Islet of Langerhans (tissue), 1 donor: ENCODE measurements around the gene PPARG.
"Not testable (repeated sequence)": the region's sequence is repeated elsewhere in the genome, so short reads cannot be mapped to it uniquely, and the experiment has no call there.

Experiments used
- FAIRE-seq: peaks from one replicate; lab custom pipeline; 2011; peaks lifted over from hg19 to GRCh38; lab: Jason Lieb, UNC

Gene PPARG

DNA sequence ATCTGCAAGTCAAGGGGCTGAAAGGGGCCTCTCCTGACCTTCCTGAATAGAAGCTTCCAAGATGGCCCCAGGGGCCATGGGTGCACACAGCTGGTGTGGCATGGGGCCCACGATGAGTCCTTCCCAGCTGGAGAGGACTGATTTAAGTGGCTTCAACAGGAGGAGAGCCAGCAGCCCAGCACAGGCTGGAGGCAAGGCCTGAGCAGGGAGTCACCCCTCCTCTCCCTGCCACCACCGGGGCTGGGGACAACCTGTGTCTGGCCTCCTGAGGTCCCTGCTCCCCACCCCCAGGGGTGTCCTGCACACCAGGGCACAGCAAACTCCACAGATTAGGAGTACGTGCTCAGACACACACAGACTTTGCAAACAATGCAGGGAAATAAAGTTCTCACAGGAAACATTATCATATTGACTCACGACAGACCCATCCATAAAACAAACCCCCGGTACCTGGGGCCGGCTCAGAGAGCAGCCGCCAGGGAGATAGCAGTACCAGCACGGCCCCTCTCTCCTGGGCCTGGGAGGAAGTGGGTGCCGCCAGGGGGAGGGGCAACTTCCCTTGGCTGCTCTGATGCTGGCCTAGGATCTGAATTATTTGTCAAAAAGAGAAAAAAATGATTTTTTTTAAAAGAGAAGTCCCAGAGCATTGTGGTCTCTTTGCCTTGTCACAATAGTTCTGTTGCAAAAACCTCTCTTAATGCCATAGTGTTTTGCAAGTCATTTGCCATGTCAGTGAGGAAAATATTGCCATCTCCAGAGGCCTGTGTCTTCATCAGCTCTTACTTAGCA lies 173.5 kb downstream of the PPARG start:
- FAIRE-seq = no peak

DNA sequence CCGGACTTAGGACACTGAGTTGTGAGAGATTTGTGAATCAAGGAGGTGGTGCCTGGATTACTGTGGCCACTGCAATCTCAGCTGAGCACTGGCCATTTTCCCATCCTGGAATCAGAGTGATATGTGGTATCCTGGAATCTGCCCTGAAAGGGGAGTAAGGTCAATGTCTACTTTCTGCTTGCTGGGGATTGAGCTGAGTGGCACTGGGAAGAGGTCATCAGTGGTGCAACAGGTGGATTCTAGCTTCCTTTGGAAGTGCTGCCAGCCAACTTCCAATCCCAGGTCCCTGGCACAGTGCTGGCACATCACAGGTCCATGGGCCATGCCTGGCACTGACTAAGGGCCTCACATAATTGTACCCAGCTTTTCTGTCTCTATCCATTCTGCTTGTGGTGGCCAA lies 174.8 kb downstream of the PPARG start:
- no peak for FAIRE-seq

DNA sequence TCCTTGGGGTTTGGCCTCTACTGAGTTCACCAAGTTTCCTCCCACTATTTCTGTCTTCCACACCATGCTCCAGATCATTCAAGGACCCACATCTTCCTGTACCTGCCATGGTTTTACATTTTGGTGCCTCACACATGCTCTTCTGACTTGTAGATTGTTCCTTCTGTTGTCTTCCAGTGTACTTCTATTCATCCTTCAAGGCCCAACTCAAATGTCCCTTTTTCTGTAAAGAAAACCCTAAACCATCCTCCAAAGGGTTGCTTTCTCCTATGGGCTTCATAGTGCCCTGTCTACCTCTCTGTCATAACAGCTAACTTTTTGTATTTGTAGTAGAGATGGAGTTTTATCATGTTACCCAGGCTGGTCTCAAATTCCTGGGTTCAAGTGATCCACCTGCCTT lies 175.3 kb downstream of the PPARG start:
- no peak for FAIRE-seq

DNA sequence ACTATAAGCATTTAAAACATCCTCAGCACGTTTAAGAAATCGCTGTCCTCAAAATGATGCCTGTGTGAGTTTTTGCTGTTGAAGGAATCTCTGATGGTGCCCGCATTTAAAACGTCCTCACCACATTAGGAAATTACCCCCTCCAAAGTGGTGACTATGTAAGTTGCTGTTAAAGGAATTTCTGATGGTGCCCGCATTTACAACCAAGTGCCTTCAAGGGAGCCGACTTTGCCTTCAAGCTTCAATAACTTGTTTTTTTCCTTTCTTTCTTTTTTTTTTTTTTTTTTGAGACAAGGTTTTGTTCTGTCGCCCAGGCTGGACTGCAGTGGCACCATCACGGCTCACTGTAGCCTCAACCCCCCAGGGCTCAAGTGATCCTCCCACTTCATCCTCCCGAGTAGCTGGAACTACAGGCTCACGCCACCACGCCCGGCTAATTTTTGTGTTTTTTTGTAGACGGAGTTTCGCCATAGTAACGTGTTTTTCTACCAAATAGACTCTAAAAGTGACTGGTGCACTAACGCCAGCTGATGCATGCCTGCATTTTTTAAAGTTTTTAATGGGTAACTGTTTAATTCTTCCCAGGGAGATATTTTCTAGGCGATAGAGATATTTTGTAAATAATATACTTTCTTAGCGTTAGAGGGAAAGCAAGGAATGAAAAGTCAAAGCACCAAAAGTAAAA lies 176.4 kb downstream of the PPARG start:
- no peak for FAIRE-seq

DNA sequence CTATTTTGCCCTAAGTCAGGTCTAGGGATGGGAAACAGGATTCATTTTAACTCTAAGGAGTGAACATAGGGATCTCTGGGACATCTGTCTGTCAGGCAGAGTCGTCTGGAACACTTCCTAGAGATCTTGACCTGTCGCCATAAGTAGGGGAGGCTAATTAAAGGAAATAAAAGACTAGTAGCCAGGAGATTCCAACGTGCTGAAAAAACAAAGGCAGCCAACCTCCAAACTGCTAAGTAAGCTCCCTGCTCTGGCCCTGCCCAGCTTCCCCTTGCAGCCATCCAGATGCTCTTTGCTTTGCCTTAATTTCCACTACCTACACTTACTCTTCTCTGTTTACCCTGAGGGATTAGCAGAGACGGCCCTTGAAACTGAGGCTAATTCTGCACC lies 177.0 kb downstream of the PPARG start:
- FAIRE-seq = no peak

DNA sequence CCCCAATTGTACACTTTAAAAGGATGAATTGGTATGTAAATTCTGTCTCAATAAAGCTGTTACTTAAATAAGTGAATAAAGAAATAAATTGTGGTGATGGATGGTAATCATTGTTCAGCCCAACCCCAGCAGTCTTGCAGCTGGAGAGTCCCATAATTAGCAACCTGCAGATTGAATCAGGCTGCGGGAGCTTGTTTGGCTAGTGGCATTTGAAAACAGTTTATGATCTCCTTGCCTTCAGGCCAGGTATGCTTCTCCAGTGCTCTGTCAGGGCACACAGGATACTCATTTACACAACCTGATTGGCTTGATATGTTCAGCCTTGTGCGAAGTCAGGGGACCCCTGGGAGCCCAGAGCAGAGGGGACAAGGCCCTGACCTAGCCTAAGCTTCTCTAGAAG lies 178.9 kb downstream of the PPARG start:
- no peak for FAIRE-seq

DNA sequence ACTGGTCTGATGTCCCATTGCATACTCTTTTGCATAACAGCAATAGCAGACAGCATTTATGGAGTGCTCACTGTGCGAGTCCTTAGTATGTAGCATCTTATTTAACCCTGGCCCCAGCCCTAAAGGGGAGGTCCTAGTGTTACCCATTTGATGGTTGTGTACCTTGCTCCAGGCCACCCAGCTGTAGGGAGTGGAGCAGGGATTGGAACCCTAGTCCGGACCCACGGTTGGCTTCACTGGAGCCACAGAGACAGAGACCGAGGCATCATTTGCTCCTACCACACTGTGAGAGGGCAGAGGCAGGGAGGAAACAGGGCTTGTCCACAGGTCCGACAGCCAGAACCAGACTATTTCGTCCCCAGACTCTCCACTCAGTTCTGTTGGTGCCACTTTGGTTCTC lies 179.4 kb downstream of the PPARG start:
- no peak for FAIRE-seq

DNA sequence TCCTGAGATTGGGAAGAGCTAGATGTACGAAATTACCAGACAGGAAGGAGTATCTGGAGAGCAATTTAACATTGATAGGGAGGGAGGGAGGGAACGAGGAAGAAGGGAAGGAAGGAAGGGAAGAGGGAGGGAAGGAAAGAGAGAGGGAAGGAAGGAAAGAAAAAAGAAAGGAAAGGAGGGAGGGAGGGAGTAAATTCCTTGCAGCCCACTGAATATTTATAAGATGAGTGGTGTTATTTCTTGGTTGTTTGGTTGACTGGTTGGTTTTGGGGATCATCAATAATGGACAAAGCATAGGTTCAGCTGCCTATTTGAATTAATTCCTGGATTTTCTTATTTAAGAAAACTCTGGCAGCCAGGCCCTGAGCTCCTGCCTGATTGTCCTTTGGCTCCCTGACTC lies 179.9 kb downstream of the PPARG start:
- FAIRE-seq = no peak

DNA sequence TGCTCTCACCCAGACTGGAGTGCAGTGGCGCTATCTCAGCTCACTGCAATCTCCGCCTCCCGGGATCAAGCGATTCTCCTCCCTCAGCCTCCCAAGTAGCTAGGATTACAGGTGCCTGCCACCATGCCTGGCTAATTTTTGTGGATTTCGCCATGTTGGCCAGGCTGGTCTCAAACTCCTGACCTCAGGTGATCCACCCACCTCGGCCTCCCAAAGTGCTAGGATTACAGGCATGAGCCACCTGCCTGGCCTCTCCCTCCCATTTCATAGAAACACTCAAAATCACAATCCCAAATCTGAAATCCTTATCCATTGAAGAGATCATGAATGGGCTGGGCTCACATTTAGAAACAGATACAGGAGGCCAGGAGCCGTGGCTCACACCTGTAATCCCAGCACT lies 180.4 kb downstream of the PPARG start:
- FAIRE-seq = not testable (repeated sequence)

DNA sequence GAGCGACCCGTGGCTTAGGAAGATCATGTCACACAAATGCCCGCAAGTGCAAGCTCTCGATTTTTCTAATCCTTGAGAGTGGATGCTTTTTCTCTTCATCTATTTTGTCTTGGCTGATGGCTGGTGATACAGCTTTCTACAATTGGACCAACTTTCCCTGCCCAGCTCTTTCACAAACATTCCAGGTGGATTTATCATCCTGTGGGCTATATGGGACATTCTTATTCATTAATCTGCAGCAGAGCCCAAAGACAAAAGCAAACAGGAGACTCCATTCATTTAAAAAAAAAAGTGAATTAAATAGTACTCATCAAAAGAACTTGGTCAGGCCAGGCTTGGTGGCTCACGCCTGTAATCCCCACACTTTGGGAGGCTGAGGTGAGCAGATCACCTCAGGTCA lies 181.2 kb downstream of the PPARG start:
- FAIRE-seq = no peak

DNA sequence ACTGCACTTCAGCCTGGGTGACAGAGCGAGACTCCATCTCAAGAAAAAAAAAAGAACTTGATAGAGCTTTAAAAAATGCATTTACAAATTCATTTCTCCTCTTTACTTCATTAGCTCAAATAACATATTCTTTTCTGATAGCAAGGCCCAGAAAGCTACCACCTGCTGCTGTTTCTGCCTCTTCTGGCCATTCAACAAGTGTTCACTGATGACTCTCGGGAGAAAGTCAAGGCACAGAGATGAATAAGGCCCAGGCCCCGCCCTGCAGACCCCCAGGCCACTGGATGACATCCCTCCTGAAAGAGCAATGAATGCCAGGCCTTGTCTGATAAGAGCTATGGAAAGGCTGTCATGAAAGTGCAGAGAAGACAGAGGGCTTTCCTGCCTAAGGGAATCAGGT lies 181.8 kb downstream of the PPARG start:
- FAIRE-seq = no peak

DNA sequence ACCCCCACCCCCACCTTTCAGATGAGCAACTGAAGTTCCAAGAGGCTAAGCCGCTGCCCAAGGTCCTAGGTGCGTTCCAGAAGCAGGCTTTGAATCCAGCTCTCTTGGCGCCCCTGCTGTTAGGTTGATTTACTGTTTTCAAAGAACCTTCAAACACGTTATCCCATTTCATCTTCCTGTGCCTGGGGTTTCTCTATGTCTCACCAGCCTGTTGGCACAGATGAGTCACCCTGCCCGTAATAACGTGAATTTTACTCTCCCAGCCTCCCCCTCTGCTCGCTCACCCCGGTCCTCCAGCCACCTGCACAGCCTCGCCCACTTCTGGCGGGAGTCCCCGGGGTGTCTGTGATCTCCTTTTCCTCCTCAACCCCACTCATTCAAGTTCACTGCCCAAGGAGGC lies 182.4 kb downstream of the PPARG start:
- FAIRE-seq = no peak

DNA sequence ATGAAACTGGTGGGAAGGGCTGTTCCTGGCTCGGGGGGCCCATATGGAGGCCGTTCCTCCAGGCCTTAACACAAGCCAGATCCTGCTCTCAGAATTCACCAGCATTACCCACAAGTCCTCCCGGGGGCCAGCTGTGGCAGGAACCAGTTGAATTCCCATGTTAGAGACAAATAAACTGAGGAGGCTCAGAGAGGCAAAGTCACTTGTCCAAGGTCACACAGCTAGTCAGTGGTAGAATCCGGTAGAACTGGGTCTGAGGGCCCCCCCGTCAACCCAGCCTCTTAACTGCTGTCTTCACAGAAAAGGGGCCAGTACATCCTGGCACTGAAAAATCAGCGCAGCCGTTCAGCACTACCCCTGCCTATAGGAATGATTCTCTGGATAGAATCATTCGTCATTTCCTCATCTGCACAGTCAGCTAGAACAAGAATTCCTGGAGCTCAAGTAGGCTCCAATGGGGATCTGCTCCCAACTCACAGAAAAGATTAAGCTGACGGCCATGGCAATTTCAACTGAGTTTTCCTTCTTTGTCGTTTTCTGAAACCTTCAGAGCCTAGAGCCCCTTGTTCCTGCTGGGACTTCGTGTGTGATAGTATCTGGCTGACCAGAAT lies 183.2 kb downstream of the PPARG start:
- FAIRE-seq = no peak

DNA sequence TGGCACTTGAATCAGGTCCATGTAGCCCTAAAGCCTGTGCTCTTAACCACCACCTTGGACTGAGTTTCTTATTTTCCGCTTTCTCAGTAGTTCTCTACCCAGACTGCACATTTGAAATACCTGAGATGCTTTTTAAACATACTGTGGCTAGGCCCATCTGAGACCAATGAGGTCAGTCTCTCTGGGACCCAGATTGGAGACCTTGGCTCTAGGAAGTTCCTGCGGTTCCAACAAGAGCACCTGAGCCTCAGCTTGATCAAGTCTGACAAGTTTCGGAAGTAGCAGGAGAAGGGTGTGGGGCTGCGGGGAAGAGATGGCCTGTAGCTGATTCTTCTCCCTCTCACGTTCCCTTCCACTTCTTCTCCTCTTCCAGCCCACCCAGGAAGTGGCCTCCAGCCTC lies 183.9 kb downstream of the PPARG start:
- FAIRE-seq = no peak

DNA sequence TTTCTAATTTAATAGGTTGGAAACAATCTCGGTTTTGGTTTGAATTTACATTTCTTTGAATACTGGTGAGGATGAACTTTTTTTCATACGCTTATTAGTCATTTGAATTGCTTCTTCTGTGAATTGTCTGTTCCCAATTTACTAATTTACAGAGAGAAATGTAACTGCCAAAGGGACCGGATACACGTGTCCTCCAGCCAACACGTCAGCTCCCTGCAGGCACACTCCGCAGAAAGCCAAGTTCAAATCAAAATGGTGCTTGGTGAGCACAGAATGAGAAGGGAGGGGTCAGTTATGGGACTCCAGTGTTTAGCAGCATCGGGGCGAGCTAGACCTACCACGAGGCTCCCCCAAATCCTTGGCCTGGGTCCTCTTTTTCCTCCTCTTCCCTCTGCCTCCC lies 184.6 kb downstream of the PPARG start:
- FAIRE-seq = no peak

DNA sequence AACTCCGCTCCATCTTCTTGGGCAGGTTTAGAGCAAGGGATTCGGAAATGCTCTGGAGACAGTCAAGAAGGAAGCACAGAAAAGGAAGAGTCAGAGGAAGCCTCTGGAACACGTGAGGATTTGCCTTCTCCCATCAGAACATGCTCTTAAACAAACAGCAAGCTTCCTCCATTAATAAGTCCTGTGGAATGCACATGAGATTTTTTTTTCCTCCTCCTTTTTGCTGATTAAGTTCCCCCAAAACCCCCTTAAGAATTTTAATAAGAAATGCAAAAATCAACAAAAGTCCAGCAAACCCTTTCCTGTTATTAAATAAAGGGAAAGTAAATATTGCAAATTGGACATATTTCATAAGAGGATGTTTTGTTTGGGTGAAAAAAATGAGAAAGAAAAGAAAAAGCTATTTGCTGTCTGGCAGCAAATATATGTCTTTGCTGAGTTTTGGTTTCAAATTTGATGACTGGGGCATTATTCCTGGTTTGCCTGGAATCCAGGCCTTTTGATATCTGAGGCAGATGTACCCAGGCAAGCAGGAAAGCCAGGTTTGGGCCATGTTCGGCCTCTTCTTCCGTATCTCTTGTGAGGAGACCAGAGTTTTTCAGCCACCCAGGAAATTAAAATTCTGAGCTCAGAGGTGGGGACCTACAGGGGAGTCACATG lies 187.5 kb downstream of the PPARG start:
- FAIRE-seq = no peak

DNA sequence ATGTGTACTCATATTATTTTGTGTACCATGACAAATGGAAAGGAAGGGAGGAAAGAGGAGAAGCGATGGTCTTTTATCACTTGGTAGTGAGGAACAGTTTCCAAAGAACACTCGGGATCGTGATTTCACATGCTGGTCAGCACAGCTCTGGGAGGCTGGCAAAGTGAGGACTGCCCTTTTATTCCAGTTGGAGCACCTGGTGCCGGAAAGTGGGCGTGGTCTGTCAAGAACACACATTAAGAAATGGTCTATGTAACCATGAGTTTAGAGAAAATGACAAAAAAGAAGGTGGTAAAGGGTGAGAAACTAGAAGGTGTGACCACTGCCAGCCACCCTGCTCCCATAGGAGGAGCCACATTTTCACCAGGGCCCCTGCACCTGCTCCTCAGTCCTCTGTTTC lies 188.4 kb downstream of the PPARG start:
- FAIRE-seq = no peak

DNA sequence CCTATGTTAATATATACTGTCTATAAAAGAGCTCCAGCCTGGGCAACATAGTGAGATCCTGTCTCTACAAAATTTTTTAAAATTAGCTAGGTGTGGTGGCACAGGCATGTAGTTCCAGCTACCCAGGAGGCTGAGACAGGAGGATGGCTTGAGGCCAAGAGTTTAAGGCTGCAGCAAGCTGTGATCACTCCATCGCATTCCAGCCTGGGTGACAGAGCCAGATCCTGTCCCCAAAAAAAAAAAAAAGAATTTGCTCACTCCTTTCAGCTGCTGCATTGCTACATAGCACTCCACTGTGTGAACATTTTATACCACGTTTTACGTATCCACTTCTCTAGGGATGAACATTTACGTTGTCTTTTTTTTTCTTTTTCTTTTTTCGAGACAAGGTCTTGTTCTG lies 189.5 kb downstream of the PPARG start:
- no peak for FAIRE-seq

DNA sequence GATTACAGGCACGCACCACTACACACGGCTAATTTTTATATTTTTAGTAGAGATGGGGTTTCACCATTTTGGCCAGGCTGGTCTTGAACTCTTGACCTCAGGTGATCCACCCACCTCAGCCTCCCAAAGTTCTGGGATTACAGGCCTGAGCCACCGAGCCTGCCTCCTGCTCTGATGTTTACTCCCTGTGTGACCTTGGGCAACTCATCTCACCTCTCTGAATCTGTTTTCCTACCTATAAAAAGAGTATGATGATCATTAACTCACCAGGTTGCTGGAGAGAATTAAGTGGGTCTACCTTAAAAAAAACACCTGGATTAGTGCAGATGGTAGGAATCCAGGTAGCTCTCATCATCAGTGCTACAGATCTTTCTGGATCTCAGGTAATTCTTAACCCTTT lies 190.3 kb downstream of the PPARG start:
- not testable (repeated sequence) for FAIRE-seq

DNA sequence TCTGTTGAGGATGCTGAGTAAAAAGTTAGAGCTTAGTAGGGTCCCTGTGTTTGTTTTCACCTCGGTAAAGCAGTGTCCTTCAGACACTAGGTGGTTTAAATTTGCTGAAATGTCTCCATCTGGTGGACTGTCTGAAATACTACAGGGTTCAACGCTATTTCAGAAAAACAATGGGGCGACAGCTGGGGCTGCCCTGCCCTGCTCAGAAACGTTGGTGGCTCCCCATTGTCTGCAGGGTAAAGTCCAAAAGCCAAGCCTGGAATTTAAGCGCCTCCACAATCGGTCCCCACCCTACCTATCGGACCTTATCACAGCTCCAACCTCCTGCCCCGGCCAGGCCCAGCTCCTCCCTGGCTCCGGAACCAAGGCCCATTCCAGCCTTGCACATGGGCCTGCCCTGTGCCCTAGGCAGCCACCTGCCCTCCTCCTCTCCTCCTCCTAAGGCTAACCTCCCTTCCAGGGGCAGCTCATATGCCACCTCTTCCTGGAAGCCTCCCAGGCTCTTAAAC lies 191.1 kb downstream of the PPARG start:
- peak; percentile 13 for FAIRE-seq

DNA sequence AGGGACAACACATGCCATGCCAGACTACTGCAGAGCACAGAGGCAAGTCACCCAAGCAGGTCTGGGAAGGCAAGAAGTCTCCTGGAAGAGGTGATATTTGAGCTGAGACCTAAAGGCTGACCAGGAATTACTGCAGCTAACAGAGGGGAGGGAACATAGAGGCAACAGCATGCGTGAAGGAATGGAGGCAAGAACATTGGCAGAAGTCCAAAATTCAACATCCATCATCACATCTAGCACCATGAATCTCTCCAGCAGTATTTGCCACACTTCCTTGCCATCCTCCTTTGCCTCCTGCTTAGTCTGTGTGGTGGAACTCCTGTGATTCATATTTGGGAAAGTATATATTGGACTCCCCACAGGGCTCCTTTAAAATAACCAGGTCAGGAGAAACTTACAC lies 194.5 kb downstream of the PPARG start:
- FAIRE-seq = no peak

DNA sequence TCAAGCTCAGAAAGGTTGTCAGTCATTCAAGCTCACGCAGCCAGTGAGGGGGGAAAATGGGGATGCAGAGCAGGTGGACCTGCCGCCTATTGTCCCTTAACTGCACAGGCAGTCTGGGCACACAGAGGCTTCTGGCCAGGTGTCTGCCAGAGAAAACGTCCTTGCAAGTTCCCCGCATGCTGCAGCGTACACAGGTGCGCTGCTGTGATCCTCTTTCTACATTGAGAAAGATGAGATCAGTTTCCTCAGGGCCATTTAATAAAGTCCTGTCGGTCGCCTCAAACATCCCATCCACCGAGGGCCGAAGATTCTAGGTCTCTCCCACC lies 195.0 kb downstream of the PPARG start:
- no peak for FAIRE-seq
